ENCODE results near the gene MAB21L4. TPM values are rescaled to one million over a fixed set of nuclear protein-coding genes. Genes with fewer than 3 reads are reported as not detected.

The MAB21L4 gene
- total RNA-seq, 2 experiments from 2014 or later, result not detected

DNA sequence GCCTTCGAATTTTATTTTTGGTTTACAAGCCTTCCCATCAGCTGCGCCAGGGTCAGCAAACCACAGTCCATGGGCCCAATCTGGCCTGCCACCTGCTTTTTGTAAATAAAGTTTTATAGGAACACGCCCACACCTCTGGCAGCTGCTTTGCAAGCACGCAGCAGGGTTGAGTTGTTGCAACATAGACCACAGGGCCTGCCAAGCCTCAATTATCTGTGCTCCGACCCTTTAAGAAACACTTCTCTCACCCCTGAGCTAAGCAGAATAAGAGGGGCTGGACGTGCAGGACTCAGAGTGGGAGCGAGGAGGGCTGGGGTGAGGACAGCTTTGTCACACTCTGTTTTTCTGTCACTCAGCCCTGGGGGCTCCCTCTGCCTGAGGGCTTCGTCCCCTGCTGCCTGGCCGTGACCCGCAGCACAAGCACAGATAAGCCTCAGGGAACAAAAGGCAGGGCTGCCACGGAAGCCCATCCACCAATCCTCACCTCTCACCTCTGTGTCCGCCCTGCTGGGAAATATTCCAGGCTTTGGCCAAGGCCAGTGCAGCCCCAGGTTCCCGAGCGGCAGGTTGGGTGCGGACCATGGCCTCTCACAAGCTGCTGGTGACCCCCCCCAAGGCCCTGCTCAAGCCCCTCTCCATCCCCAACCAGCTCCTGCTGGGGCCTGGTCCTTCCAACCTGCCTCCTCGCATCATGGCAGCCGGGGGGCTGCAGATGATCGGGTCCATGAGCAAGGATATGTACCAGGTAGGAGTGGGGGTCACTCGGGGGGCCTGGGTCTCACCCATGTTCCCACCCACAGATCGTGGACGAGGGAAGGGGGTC is 27.5 kb downstream of the MAB21L4 start, which contains the start of gene AGXT:
Gene AGXT (plus strand): TSS at position 539 of the 823 bp plus-strand sequence. CDS start 42 bp downstream, at position 581.
- Mint-ChIP-seq H3K36me3 (ENCODE audit: low read depth) (no peaks in the 10 kb centered on the region), H3K27me3 (peaks cover 15% of the 10 kb centered on the region), H3K27ac (no peak within 1 kb of the TSS), H3K9me3 (no peaks in the 10 kb centered on the region), H3K4me1 (no peaks in the 10 kb centered on the region), H3K4me3 (no peak within 1 kb of the TSS)
- DNase-seq, result no peak
- CTCF ChIA-PET, result no interaction called here
- POLR2A ChIA-PET, result no interaction called here

DNA sequence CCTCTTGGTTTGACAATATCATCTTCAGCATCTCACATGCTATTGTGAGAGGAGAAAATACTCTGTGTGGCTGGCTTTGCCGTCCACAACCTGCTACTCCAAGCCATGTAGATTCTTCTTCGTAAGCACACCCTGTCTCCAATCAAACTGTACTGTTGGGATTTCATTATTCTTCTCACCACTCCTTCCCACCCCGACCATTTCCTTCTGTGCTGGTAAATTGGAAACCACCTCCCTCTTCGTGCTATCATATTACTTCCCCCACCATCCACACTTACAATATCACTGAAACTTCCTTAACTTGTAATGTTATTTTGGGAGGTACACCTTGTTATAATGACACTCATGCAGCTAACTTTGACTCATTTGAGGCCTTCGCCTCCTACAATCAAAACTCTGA is 30.6 kb downstream of the MAB21L4 start:
- no peaks in the 10 kb centered on the region for H3K36me3 Mint-ChIP-seq (ENCODE audit: low read depth)
- no peak for DNase-seq
- H3K4me3 Mint-ChIP-seq, result no peak overlapping the region
- H3K9me3 Mint-ChIP-seq, result no peaks in the 10 kb centered on the region
- ChIA-PET POLR2A (no interaction called here), CTCF (interaction anchor here (0.7 kb wide), 1 partner anchor 745 kb away, joined by 3 read pairs; no protein-coding TSS in a partner anchor)
- no peak overlapping the region for H3K27ac Mint-ChIP-seq
- H3K27me3 Mint-ChIP-seq, result peaks cover 23% of the 10 kb centered on the region
- no peaks in the 10 kb centered on the region for H3K4me1 Mint-ChIP-seq

DNA sequence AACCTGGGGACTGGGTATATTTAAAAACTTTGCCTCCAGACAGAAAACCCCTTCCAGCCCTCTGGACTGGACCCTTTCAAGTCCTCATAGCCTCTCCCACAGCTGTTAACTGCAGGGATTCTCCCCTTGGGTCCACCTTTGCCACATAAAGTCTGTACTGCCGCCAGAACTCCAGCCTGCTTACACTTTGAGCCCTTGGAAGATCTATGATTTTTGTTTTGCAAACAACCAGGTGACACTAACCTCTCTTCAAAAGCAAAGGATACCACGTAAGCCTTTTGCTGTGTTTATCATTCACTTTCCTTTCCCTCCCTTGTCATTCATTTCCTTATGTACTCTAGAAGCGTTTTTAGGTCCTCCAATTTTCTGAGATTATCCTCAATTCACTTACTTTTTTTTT is 31.5 kb downstream of the MAB21L4 start:
- Mint-ChIP-seq H3K4me1 (no peaks in the 10 kb centered on the region), H3K27ac (no peak overlapping the region), H3K4me3 (no peak overlapping the region), H3K27me3 (peaks cover 23% of the 10 kb centered on the region), H3K9me3 (no peaks in the 10 kb centered on the region), H3K36me3 (ENCODE audit: low read depth) (no peaks in the 10 kb centered on the region)
- ChIA-PET CTCF (no interaction called here), POLR2A (no interaction called here)
- DNase-seq, result no peak

DNA sequence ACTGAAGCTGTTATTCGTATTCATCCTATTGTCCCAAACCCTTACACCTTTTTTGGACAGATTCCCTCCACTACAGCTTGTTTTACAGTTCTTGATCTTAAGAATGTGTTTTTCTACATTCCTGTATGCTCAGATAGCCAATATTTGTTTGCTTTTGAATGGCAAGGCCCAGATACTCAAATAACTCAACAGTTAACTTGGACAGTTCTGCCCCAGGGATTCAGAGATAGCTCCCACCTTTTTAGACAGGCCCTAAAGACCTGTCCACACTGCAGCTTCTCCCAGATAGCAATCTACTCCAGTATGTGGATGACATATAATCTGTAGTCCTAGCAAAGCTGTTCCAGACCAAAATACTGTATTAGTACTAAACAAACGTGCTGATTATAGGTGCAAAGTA is 34.4 kb downstream of the MAB21L4 start:
- Mint-ChIP-seq H3K4me3 (no peak overlapping the region), H3K27ac (no peak overlapping the region), H3K36me3 (ENCODE audit: low read depth) (no peaks in the 10 kb centered on the region), H3K9me3 (no peaks in the 10 kb centered on the region), H3K27me3 (peaks cover 23% of the 10 kb centered on the region), H3K4me1 (no peaks in the 10 kb centered on the region)
- ChIA-PET POLR2A (no interaction called here), CTCF (interaction anchor here (0.8 to 2.2 kb wide), 3 partner anchors 10 to 53 kb away, joined by 3 to 10 read pairs (median 3); no protein-coding TSS in a partner anchor)
- no peak for DNase-seq

DNA sequence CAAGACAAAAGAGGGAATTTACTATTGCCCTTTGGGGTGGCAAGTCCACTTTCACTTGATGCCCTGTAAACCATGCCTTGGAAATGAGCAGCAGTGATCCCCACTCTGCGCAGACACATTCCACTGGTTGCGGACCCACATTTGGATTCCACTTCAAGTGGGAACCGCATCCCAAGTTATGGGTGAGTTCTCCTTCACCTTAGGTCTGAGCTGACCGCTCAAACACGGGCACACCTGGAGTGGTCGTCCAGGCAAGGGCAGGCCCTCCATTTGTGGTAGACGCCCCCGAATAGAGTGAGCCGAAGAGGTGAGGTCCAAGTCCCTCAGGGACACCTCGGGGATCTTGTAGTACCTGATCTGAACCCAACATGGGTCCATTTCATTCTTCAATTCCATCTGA is 37.1 kb downstream of the MAB21L4 start:
- Mint-ChIP-seq H3K4me1 (no peaks in the 10 kb centered on the region), H3K27ac (no peak overlapping the region), H3K4me3 (no peak overlapping the region), H3K9me3 (peaks cover 3% of the 10 kb centered on the region), H3K27me3 (peaks cover 11% of the 10 kb centered on the region), H3K36me3 (ENCODE audit: low read depth) (no peaks in the 10 kb centered on the region)
- ChIA-PET CTCF (no interaction called here), POLR2A (no interaction called here)
- no peak for DNase-seq

DNA sequence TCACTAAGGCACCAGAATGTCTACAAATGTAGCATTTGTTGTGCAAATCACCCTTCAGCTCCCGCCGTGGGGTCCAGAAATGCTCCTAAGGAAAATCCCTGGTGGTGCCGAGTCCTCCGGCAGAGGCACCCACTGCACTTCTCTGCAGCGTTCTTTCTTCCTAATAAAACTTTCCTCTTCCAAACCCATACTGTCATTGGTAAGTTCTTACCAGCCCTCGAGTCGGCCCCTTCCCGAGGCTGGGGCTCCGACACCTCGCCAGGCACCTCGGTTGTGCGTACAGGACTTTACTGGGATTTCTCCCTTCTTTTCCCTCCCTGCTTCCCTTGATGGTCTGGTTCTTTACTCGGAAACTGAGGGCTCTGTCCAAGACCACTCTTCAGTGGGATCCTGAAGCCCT is 37.6 kb downstream of the MAB21L4 start:
- CTCF ChIA-PET, result no interaction called here
- Mint-ChIP-seq H3K36me3 (ENCODE audit: low read depth) (no peaks in the 10 kb centered on the region), H3K27ac (no peak overlapping the region), H3K27me3 (peaks cover 7% of the 10 kb centered on the region), H3K4me3 (no peak overlapping the region), H3K4me1 (no peaks in the 10 kb centered on the region), H3K9me3 (peaks cover 3% of the 10 kb centered on the region)
- no peak for DNase-seq
- POLR2A ChIA-PET, result no interaction called here

DNA sequence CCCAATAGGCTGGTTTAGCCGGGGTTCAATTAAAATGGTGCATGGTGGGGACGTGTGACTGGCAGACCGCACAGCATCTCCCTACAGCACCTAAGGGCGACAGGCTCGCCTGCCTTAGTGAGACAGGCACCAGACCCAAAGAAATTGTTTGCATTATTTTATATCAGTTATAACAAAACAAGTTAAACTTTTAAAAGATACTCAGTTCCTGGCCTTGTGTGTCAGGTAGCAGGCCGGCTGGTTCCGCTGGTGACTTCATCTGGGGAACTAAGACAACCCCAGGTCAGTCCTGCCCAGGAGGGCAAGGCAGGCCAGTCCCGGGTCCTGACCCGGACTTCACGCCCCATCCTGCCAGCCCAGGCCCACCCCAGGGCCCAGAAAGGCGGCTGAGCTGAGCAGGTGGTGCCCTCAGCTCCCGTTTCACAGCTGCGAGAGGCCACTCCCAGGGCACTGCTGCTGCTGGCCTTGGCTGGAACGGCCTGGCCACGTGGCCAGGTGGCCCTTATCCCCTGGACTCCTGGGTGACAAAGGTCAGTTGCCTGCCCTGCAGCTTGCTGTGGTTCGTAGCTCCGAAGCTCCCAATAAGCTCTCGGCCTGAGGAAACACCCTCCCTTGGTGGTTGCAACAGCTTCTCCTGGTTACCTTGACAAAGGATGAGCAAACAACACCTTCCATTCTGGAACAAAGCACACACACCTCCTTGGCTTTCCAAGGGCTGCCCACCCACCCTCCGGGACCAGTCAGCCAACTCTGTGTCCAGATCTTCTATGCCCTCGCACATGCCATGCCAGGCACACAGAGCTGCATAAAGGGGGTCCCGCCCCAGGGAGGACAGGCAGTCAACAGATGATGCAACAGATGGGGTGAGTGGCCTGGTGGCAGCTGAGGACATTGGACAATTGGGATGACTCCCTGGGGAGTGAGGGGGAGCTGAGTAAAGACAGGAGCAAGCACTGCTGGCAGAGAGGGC is 38.6 kb downstream of the MAB21L4 start:
- Mint-ChIP-seq H3K36me3 (ENCODE audit: low read depth) (no peaks in the 10 kb centered on the region), H3K4me1 (no peaks in the 10 kb centered on the region), H3K27me3 (peaks cover 4% of the 10 kb centered on the region), H3K9me3 (peaks cover 3% of the 10 kb centered on the region), H3K27ac (no peak overlapping the region), H3K4me3 (no peak overlapping the region)
- ChIA-PET CTCF (no interaction called here), POLR2A (no interaction called here)
- no peak for DNase-seq

DNA sequence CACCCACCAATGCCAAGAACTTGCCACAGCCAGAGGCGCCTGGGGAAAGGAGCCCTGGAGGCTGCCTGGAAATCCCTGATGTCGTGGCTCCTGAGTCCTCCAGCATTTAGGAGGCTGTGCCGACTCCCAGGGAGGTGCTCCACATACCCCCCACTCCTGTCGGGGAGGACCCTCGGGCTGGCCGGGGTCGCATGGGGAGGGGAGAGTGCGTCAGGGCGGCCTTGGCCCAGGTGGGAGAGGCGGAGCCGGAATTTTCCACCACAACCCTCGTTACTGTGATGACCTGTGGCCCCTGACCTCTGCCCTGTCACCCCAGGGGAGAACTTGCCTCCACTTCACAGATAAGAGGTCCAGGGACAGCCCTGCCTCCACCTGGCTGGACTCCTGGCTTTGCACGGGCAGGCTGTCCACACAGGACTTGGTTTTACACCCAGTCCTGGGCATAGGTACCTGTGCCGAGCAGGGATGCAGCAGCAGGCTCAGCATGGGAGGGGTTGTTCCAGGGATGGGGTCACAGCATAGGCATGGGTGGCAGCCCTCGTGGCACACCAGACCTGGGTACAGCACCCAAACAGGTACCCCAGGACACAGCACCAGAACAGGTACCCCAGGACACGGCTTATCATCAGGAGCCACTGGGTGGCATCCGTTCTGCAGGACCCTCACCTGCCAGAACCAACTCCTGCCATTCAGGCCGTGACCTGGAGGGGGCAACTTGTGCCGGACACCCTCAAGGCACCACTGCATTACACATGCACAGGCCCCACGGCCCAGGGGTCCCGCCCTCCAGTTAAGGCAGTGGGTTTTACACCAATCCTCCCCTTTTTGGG is 39.6 kb downstream of the MAB21L4 start:
- no peak for DNase-seq
- ChIA-PET CTCF (no interaction called here), POLR2A (no interaction called here)
- Mint-ChIP-seq H3K27me3 (peaks cover under 1% of the 10 kb centered on the region), H3K27ac (no peak overlapping the region), H3K9me3 (peaks cover 3% of the 10 kb centered on the region), H3K36me3 (ENCODE audit: low read depth) (no peaks in the 10 kb centered on the region), H3K4me3 (no peak overlapping the region), H3K4me1 (no peaks in the 10 kb centered on the region)

DNA sequence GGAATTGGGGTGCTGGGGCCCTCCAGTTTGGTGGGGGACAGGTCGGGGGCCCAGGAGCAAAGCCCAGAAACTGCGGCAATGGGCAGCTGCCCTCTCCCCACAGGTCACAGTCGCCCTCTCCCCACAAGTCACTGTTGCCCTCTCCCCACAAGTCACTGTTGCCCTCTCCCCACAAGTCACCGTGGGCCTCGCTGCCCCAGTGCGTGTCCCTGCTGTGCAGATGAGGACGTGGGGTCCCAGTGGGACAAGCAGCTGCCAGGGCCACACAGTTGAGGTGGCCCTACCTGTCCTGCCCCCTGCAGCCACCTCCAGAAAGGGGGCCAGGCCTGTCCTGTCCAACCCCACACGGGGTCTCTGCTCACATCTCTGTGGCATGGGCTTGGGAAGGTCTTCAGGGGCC is 40.3 kb downstream of the MAB21L4 start:
- Mint-ChIP-seq H3K9me3 (peaks cover 3% of the 10 kb centered on the region), H3K4me3 (no peak overlapping the region), H3K4me1 (no peaks in the 10 kb centered on the region), H3K27ac (no peak overlapping the region), H3K27me3 (no peaks in the 10 kb centered on the region), H3K36me3 (ENCODE audit: low read depth) (no peaks in the 10 kb centered on the region)
- DNase-seq, result no peak
- POLR2A ChIA-PET, result no interaction called here
- CTCF ChIA-PET, result no interaction called here

DNA sequence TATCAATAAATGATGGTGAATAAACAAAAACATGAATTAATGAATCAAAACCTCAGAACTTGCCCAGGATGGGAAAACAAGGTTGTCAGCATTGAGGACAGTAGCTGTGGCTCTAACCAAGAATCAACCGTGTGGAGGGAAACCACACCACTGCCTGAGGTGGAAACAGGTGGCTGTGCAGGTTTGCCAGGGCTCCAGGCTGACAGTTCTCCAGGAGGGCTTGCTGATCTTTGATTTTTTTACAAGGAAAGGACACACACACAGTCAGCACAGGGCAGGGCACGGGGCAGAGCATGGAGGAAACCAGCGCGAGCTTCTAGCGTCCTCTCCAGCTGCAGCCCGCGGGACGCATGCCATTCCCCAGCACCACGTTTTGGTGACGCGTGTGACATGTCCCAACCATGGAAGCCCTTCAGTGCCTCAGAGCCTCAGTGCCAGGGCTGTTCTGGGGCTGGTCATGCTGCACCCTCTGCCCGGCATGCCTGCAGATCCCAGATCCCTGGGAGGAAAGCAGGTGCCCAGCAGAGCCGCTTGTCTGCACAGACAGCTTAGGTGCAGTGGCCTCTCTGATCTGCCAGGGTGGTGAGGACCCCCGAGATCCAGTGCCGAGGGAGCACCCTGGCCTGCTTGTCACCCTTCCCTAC is 43.2 kb downstream of the MAB21L4 start:
- Mint-ChIP-seq H3K27me3 (no peaks in the 10 kb centered on the region), H3K4me3 (no peak overlapping the region)

DNA sequence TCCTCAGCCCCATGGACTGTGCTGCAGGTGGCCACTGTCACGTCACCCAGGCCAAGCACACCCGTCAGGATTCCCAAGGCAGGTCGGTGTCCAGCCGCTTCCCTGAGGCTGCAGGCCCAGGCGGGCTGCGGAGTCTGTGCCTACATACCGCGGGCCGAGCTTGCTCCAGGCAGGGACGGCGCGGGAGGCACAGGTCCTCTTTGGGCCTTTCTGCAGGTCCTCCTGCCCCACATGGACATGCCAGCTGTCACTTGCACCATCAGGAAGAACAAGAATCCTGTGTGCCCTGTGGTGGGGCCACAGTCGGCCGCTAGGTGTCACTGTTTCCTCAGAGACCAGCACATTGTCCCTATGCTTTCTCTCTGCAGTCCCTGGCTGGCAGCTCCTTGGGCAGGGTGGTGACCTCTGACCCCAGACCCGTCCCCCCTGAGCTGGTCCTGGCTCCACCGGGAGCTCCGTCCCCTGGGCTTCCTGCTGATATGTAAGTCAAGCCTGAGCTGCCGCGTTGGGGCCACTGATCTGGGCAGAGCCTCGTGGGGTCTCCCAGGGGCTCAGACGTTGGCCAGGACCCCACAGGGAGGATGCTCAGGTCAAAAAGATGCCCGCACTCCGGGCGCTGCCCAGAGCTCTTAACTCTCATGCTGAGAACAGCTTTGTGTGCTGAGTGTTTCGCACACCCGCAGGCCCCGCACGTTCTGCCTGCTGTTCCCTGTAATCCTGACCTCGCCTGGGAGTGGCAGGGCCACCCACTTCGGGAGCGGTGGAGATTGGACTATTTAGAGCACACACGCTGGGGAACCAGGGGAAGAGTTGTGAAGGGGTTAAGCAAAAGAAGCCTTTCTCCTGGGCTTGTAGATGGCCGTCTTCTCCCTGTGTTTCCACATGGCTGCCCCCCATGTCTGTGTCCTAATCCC is 44.6 kb downstream of the MAB21L4 start:
- Mint-ChIP-seq H3K36me3 (ENCODE audit: low read depth) (no peaks in the 10 kb centered on the region), H3K27ac (no peak overlapping the region), H3K27me3 (no peaks in the 10 kb centered on the region), H3K4me1 (no peaks in the 10 kb centered on the region), H3K4me3 (no peak overlapping the region), H3K9me3 (peaks cover 7% of the 10 kb centered on the region)
- DNase-seq, result peak; percentile 85
- ChIA-PET CTCF (interaction anchor here (1.1 to 1.7 kb wide), 8 partner anchors 9 to 1115 kb away, joined by 3 to 10 read pairs (median 4); no protein-coding TSS in a partner anchor), POLR2A (no interaction called here)

More for the DNA sequence above, 43.2 kb downstream of the MAB21L4 start:
- Mint-ChIP-seq H3K36me3 (ENCODE audit: low read depth) (no peaks in the 10 kb centered on the region), H3K4me1 (no peaks in the 10 kb centered on the region), H3K27ac (no peak overlapping the region), H3K9me3 (peaks cover 4% of the 10 kb centered on the region)
- DNase-seq, result no peak
- POLR2A ChIA-PET, result no interaction called here
- CTCF ChIA-PET, result interaction anchor here (1.6 kb wide), 1 partner anchor 9 kb away, joined by 3 read pairs; no protein-coding TSS in a partner anchor

DNA sequence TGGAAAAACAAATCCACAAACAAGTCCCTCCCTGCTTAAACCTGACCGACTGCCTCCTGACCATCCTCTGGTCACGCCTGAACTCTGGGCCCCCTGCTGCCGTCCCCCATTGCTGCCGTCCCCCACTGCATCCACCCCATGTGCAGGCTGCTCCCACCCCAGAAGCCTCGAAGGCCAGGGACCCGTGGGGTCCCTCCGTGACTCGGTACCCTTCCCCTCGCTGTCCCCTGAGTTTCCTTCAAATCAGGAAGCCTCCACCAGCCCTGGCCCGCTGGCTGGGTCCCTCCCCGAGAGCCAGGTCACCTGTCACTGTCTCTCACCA is 45.2 kb downstream of the MAB21L4 start:
- H3K4me3 Mint-ChIP-seq, result no peak overlapping the region
- POLR2A ChIA-PET, result no interaction called here
- H3K36me3 Mint-ChIP-seq (ENCODE audit: low read depth), result no peaks in the 10 kb centered on the region
- no peaks in the 10 kb centered on the region for H3K27me3 Mint-ChIP-seq
- no peak overlapping the region for H3K27ac Mint-ChIP-seq
- peaks cover 7% of the 10 kb centered on the region for H3K9me3 Mint-ChIP-seq
- no peaks in the 10 kb centered on the region for H3K4me1 Mint-ChIP-seq
- no peak for DNase-seq
- CTCF ChIA-PET, result interaction anchor here (1.1 to 1.7 kb wide), 6 partner anchors 10 to 337 kb away, joined by 3 to 10 read pairs (median 4); no protein-coding TSS in a partner anchor

Data from activated CD4-positive, alpha-beta memory T cell treated with anti-CD3 and anti-CD28 coated beads, Interleukin-2, amount 10 ng/mL, durations not matched to agents 7 days and 5 days (primary cell).